HG03139 (cell line): Measurements from ENCODE around the gene KLHL6.

ENCODE experiments used
- ATAC-seq: cut with Tn5 transposase; IDR thresholded peaks from one replicate; pipeline ENCODE4 v1.9.1; 2021; ENCODE audit not compliant: unreplicated experiment

KLHL6 gene

DNA sequence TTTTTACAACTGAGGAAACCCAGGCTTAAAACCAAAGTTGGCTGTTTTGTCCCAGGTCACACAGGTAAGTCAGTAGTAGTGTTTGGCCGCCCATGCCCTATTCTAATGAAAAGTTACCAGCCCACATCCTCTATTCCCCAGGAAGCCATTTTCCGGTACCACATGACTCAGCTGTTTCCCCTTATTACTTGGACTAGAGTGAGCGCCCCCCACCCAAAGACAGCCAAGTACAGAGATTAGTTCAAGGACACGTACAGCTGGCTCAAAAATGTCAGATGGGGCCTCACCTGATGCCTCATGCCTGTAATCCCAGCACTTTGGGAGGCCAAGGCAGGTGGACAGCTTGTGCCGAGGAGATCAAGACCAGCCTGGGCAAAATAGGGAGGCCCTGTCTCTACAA, 8.5 kb upstream of the KLHL6 start:
- ATAC-seq: no peak

DNA sequence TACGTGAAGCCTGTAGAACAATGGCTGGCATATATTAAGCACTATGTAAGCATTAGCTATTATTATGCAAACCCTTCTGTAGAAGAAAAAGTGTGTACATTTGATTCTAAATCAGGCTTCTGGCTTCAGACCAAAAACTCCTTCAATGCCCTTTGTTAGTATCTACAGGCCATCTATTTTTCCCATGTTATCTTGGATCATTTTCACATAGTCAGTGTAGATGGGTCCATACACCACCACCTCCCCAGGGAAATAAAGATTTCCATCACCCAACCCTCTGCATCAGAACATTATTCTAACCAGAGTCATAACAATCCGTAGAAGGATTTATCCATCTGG, 8.0 kb upstream of the KLHL6 start:
- no peak for ATAC-seq

DNA sequence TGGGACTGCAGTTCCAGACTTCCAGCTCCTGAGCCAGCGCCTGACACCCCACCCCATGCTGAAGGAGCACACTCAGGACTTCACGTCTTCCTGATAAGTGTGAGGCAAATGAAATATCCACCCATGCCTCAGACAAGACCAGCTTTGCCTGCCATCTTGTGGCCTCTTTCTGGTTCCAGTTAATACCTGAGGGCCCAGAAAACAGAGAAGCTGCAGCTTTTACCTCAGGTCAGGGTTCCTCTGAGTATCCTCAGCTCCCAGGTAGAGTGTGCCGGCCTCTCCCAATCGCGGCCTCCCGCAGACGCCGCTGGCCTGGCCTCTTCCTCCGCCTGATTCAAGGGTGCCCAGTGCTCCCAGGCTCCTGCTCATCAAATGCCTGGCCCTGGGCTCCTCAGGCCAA, 5.1 kb upstream of the KLHL6 start:
- no peak for ATAC-seq

DNA sequence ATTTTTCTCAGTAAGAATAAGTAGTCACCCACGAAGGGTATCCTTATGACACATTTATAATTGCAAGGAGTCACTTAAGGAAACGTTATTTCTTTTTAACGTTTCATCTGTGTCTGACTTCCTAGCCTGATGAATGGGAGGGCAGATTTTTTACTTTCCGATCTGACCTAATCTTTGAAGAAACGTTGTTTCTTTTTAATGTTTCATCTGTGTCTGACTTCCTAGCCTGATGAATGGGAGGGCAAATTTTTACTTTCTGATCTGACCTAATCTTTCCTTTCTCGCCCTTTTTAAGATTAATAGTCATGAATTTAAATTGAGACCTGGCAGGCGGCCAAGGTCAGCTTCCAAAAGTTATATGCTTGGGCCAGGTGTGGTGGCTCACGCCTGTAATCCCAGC, 3.0 kb upstream of the KLHL6 start:
- no peak for ATAC-seq

DNA sequence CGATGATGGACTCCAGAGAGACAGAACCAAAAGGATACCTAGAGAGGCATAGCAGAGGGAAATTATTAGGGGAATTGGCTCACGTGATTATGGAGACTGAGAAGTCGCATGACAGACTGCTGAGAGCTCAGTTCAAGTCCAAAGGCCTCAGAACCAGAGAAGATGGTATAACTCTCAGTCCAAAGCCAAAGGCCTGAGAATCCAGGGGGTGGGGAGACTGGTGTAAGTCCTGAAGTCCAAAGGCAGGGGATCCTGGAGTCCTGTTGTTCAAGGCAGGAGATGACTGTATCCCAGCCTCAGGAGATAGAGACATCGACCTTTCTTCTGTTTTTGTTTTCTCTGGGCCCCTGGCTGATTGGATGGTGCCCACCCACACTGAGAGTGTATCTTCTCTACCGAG, 1.2 kb upstream of the KLHL6 start:
- ATAC-seq: no peak

DNA sequence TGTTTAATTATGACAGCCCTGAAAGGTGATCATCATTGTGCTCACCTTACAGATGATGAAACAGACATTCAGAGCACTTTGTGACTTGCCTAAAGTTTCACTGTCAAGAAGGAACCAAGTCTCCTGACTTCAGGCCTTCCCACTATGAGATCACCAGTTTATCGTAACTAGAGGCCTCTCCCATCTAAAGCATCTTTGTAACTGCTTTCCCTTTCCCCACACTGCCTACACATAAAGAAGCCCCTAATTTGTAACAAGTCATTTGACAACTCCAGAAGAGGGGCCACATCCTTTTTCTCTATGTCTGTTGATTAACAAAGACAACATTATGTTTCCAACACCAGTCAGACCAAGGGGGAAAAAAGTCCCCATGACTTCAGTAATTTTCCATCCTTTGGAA, 1.1 kb downstream of the KLHL6 start:
- no peak for ATAC-seq

DNA sequence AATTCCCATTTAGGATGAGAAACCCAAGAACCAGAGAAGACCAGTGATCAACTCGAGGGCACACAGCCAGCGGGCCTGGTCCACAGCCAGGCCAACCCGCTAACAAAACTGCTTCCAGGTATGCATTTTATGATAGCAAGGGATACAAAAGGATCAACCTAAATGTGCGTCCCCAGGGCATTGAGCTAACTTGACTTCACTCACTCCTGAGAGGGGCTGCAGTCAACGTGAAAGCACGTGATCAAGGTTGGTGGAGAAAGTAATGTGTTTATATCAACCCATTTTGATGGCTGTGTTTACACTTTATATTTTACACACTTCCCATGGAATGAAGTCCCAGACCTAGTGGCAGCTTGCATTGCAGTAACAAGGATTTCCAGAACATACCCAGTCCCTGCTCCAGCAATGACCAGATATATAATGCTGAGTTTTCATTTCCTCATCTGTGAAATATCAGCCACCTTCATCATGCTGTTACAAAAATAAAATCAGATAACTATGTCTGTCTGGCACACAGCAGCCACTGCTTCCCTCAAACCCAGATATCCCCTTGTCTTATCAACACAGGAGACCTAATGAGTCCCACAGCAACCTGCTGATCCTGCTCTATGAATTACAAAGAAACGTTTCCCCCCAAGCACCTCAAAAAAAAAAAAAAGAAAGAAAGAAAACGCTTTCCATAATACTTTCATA, 2.0 kb downstream of the KLHL6 start:
- ATAC-seq: no peak

DNA sequence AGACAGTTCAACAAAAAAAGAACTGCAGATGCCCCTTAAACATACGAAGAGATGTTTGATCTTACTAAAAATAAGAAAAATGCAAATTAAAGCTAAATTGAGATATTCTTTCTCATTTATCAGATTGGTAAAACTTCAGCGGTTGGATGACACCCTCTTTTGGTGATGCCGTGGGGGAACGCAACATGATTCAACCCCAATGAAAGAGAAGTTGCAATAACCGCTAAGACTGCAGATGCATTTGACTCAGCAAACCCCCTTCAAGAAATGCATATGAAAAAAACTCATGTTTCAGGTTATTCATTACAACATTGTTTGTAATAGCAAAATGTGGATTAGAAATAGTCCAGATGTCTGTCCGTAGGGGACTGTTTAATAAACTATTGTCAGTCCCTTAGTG, 3.6 kb downstream of the KLHL6 start:
- ATAC-seq: no peak

DNA sequence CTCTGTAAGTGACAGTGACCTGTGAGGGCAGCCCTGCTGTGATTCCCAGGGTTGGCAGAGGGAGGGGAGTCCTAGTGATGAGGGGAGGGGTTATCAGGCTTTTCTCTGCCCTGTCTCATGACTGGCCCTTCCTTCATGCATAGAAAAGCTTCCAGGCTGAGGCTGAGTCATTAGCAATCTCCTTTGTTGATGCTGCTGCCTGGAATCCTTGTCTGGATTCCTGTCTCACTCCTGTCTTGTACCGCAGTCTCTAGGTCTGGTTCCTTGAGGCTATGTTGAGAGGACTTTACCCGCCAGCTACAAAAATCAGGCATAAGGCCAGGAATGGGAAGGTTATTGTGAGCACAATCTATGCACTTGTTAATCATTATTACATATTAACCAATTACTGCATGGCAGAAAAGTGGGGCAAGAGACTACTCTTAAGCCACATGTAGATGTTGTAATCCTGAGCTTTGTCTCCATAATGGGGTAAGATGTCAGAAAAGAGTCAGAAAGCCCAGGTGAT, 7.2 kb downstream of the KLHL6 start:
- ATAC-seq: no peak

DNA sequence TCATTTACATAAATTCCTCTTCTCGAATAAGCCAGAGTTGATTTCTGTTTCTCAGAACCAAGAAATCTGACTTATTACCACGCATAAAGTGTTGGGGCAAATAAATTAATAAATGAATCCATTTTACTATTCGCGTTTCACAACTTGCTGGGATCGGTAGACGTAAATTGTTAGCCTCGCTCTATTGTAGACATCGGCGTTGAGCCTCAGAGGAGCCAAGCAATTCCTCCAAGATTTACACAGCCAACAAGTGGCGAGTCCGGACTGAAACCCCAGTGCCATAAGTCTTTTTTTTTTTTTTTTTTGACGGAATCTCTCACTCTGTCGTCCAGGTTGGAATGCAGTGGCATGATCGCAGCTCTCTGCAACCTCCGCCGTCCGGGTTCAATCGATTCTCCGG, 8.9 kb downstream of the KLHL6 start:
- no peak for ATAC-seq

DNA sequence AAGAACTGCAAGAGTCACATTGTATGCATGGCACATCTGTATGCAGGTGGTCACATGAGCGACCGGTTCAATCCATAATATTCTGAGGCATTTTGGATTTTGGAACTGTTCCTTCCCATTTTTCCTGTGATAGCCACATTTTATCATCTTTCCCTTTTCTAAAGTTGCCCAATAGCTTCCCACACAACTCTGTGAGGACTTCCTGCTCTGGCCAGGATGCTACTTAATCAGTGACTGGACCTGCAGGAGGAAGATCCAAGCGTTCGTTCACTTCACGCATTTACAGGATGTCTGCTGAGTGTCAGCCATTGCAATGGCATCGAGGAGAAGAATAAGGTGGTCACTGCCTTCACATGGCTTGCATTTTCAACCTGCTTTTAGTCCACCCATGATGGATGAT, 9.8 kb downstream of the KLHL6 start:
- ATAC-seq: no peak

DNA sequence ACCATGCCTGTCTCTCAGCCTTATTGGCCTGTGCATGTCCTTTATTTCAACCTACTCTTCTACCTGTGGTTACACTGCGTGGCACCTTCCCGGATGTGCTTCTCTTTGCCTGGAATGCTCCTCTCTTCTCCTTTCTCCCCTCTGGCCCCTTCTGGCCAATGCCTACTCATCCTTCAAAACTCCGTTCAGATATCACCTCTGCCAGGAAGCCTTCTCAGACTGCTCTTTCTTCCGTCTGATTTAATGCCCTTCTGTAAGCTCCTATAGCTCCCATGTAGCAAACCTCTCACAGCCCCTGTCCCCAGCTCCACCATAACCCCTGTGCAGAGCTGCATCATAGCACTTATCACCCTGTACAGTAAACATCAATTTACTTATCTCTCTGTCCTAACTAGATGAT, 13.2 kb downstream of the KLHL6 start:
- ATAC-seq: no peak

DNA sequence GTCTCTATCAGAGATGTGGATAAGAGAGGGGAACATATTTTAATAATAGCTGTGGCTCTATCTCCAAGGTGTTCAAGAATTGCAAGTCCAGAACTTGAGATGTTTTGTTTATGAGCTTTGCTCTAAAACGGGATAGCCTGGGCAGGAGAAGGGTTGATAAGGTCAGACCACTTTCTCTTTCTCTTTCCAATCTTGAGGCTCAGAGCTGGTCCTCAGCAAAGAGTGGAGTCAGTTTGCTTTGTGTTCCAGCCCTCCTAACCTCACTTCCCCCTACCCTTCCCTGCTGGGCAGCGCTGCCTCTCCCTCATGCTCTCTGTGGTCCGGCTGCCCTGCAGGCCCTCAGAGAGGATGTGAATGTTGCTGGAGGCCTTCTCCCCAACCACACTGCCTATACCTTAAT, 13.8 kb downstream of the KLHL6 start:
- ATAC-seq: no peak

DNA sequence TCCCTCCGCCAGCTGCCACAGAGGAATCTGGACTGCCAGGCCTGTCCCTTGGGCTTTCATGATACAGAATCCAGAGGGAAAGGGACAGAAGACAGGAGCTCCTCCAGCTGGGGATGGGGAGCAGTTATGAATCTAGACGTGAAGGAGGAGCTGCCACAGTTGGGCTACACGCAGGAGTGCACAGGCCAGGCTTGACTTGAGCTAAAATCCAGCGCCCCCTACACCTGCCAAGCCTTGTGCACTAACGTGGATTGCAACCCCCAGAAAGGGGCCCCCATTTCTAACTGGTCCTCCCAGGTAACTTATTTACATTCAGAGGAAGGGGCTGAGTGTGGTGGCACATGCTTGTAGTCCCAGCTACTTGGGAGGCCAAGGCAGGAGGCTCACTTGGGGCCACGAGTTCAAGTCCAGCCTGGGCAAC, 14.3 kb downstream of the KLHL6 start:
- no peak for ATAC-seq

DNA sequence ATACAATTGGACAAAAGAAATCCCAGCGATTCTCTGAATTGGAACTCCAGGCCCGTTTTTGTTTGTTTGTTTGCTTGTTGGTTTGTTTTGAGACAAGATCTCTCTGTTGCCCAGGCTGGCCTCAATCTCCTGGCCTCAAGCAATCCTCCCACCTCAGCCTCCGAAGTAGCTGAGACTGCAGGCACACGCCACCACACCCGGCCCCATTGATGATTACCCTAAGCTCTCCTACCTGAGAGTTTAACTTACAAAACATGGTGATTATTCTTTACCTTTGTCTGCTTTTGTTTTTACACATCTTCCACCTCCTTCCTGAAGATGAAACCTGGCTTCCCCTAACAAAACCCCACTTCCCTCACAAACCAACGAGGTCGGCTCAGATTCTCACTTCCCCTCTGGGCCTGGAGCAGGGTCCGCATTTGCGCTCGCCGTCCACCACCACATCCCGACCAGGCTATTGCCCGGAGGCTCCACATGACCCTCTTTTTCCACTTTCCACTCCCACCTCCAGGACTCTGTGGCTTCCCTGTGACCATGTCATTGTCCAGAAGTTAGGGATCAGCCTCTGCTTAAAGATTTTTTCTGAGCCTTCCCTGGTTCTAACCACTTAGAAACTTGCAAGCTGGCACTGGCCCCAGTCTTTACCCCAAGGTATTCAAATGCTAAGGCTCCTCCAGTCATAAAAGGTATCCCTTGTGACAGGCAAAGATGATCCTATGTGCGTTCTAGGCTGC, 14.8 kb downstream of the KLHL6 start:
- ATAC-seq: no peak

DNA sequence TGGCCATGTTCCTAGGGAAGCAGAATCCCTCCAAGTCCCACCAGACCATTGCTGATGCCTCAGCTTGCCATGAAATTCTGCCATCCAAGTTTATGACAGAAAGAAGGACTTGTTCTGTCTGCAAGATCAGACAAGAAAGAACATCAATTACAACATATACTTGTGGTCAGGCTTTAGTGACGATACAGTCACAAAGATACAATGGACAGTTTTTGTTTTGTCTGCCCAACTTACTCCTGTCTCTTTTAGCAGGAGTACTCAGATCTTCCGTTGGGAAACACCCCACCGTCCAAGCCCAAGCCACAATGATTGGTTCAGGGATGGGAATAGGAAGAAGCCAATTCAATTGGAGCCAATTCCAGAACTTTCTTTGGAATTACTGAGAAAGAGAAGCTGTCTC, 15.7 kb downstream of the KLHL6 start:
- no peak for ATAC-seq

DNA sequence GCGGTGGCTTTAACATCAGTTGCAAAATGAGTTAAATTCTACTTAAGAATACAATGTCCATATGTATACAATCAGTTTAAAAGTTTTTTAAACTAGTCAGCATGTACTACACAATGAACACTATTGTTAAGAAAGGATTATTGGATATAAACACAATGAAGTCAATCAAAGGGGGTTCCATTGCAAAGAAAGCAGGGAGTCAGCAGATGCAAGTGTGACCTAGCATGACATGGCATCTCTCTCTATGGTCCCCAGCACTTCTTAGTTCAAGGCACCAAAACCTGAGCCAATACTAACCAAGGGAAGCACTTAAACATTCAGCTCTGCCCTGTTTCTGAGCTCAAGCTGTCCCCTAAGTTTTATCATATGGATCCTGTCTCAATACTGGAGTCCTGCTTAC, 17.0 kb downstream of the KLHL6 start:
- ATAC-seq: no peak

DNA sequence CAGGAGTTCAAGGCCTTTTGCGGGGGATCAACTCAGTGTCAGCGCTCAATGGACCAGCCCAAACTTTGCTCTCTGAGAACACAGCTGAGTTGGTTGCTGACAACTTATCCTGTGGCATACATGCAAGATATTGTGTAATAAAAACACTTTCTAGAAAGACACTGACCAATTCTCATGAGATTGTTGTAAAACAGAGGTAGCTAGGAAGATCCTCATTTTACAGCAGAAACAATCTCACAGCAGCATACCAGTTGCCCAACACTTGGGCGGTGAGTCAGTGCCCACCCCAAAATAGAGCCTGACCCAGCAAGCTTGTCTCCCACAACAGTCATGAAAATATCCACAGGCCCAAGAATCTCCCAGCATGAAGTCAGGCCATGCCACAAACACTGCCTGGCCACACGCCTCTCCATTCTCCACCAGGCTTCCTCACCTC, 18.2 kb downstream of the KLHL6 start:
- ATAC-seq: no peak

DNA sequence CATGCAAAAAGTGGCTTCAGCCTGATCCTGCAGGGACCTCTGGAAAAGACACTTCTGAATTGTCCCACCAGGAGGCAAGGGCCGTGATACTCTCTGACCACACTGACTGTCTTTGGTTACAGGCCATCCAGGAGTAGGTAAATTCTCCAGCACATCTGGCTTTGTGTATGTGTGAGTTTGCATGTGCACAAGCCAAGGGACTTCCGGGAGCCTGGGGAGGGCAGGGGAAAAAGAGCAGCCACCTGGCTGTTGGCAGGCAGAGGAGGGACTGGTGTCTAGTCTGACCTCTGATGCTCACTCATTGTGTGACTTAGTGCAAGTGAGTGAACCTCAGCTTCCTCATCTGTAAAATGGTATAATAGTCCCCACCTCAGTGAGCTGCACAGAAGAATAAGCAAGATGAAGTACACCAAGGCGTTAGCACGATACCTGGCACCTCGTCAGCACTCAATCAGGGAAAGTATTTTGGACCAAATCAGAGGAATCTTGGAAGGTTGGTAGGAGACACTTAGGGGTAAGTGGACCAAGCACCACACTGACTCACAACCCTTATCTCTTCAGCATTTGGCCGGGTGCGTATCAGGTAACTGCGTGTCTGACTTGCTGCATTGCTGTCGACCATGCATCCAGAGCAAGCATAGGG, 19.1 kb downstream of the KLHL6 start:
- ATAC-seq: peak; percentile 74

DNA sequence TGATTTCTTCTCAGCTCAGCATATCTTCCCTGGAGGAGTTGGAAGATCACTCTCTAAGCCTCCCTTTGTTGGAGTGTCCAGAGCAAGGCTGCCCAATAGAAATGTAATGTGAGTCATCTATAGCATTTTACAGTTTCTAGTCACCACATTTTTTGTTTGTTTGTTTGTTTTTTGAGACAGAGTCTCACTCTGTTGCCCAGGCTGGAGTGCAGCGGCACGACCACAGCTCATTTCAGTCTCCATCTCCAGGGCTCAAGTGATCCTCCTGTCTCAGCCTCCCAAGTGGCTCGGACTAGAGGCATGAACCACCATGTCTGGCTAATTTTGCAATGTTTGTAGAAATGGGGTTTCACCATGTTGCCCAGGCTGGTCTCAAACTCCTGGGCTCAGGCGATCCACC, 21.3 kb downstream of the KLHL6 start:
- no peak for ATAC-seq

DNA sequence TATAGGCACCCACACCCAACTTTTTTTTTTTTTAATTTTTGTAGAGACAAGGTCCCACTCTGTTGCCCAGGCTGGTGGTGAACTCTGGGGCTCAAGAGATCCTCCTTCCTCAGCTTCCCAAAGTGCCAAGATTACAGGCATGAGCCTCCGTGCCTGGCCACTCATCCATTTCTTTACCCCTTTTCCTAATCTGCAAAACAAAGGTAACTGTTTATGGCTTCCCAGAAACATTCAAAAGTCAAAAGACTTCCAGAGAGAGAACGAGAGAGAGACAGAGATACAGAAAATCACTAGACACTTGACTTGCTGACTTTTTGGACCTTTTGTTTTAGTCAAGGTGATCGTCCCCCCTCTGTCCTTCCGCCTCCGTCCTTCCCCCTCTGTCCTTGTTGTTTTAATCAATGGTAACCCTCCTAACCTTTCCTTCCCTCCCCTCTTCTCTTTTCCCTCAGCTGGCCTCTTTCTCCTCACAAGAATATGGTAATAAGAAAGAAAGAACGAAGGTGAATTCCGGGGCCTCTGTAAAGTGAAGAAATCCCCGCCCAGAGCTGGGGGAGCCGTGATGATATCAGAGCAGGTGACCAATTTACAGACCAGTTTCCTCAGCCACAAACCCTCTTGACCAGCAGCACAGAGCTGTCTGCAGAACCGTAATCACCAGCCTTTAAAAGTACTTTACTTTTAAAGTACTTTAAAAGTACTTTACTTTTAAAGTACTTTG, 21.9 kb downstream of the KLHL6 start:
- ATAC-seq: no peak
